Kidney epithelial cell (primary cell): Measurements from ENCODE around the gene BAZ1A. TPM values are rescaled to one million over a fixed set of nuclear protein-coding genes. Genes with fewer than 3 reads are reported as not detected.

ENCODE experiments used
- DNase-seq: peaks from one replicate; pipeline ENCODE4 v3.0.0-alpha.2; 2010; ENCODE audit warnings: low read depth
- H3K27me3 ChIP-seq: 2 replicates; pipeline ENCODE4 v1.6.0; 2011; ENCODE audit warnings: low read length; ENCODE audit not compliant: control insufficient read depth, insufficient read depth
- H3K36me3 ChIP-seq: 2 replicates; pipeline ENCODE4 v1.5.1; 2011; ENCODE audit warnings: low read length; ENCODE audit not compliant: control insufficient read depth, insufficient read depth
- H3K4me3 ChIP-seq: 2 replicates; pipeline ENCODE4 v1.5.1; 2011; ENCODE audit warnings: low read depth, mild to moderate bottlenecking, control low read depth, low read length
- total RNA-seq: library from RNA; depleted of rRNA; stranded (reverse); fragments of >200 nt; gene quantifications from 2 replicates; pipeline ENCODE4 v1.2.3, GENCODE V29; 2015
- TF ChIP-seq, protein P1 (sequence below): IDR thresholded peaks from 2 replicates; pipeline ENCODE4 v1.5.1; 2011; ENCODE audit warnings: mild to moderate bottlenecking, moderate library complexity, low read length, control low read depth, inconsistent platforms; ENCODE audit not compliant: insufficient read depth, poor library complexity, severe bottlenecking

The BAZ1A gene
- total RNA-seq, 1 donor from 2014 or later: 36.1 TPM

- Histone ChIP-seq H3K27me3 (no peaks in the 10 kb centered on the region), H3K36me3 (no peaks in the 10 kb centered on the region), H3K4me3 (no peak overlapping the region)
- no peak for DNase-seq
- TF ChIP-seq, protein P1, sequence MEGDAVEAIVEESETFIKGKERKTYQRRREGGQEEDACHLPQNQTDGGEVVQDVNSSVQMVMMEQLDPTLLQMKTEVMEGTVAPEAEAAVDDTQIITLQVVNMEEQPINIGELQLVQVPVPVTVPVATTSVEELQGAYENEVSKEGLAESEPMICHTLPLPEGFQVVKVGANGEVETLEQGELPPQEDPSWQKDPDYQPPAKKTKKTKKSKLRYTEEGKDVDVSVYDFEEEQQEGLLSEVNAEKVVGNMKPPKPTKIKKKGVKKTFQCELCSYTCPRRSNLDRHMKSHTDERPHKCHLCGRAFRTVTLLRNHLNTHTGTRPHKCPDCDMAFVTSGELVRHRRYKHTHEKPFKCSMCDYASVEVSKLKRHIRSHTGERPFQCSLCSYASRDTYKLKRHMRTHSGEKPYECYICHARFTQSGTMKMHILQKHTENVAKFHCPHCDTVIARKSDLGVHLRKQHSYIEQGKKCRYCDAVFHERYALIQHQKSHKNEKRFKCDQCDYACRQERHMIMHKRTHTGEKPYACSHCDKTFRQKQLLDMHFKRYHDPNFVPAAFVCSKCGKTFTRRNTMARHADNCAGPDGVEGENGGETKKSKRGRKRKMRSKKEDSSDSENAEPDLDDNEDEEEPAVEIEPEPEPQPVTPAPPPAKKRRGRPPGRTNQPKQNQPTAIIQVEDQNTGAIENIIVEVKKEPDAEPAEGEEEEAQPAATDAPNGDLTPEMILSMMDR: no peak
Measured at GRCh38 chr14:34865889-34866574, 9.1 kb downstream of the BAZ1A start.

GRCh38 chr14:34863844-34864243, 11.3 kb downstream of the BAZ1A start:
- no peaks in the 10 kb centered on the region for H3K36me3 ChIP-seq
- TF ChIP-seq, protein P1: no peak
- no peak overlapping the region for H3K4me3 ChIP-seq
- no peaks in the 10 kb centered on the region for H3K27me3 ChIP-seq
- DNase-seq: no peak

DNA sequence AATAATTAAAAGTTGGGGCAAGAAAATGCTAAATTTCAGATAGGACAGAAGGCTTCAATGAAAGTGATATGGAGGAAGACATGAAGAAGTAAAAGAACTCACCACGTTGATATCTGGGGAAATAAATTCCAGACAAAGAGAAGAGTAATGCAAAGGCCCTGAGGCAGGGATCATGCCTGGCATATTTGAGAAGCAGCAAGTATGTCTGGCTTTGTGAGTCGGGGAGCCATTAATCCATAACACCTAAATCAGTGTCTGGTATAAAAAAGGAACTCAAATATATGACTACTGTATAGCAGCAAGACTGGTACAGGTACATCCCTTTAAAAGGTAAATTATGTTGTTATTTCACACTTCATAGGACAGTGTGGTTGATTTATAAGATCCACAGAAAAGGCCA, 16.4 kb downstream of the BAZ1A start:
- TF ChIP-seq, protein P1: no peak

DNA sequence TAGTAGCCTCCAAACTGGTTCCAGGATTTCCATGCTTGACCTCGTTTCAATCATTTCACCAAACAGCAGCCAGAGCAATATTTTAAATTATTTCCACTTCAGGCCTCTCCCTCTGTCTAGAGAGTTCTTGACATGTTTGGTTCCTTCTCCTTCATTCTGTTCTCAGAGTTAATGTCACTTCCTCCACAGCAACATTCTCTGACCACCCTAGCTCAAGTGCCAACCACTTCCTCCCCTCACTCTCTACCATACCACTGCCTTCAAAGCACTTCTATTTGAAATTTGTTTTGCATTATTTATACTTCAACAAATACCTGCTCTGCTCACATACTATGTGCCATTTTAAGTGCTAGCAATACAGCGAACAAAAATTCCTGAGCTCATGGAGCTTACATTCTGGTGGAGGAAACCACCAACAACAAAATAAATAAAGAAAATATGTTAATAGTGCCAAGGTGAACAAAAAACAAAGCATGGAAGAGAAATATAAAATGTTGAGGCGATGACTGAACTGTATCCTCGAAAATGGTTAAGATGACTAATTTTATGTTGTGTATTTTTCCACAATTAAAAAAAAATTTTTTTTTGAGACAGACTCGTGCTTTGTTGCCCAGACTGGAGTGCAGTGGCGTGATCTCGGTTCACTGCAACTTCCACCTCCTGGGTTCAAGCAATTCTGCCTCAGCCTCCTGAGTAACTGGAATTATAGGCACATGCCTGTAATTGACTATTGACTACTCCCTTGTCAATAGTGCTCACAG, 17.3 kb downstream of the BAZ1A start:
- Histone ChIP-seq H3K4me3 (no peak overlapping the region), H3K27me3 (no peaks in the 10 kb centered on the region), H3K36me3 (peaks cover 1% of the 10 kb centered on the region)
- DNase-seq: no peak
- TF ChIP-seq, protein P1: no peak

More for the DNA sequence above, 16.4 kb downstream of the BAZ1A start:
- no peak for DNase-seq
- Histone ChIP-seq H3K36me3 (peaks cover 1% of the 10 kb centered on the region), H3K27me3 (no peaks in the 10 kb centered on the region), H3K4me3 (no peak overlapping the region)

DNA sequence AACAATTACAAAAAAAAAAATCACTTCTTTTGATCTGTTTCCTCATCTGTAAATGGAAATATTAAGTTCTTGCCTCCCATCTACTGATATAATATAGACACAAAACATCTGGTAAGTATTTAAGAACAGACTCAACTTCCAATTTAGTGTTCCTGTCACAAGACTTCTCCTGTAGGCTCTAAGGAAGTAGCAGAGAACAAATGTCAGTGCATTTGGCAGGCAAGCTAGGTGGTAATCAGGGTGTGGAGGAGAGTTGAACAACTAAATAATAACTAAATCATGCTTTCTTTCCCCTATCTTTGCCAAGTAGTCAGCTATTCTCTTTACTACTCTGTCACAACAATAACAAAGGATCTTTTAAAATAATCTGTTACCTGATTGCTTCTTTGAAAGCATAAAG, 22.1 kb downstream of the BAZ1A start:
- no peak for DNase-seq
- peaks cover 1% of the 10 kb centered on the region for H3K36me3 ChIP-seq
- H3K27me3 ChIP-seq: no peaks in the 10 kb centered on the region
- TF ChIP-seq, protein P1: no peak
- H3K4me3 ChIP-seq: no peak overlapping the region
